ENCODE data around the gene VARS2. TPM values are rescaled to one million over a fixed set of nuclear protein-coding genes. Genes with fewer than 3 reads are reported as not detected.

The VARS2 gene
- polyA plus RNA-seq, 1 of the 3 experiments (the other 2 are of a cell fraction): 31.2 TPM

GRCh38 chr6:30931272-30931671, 17.2 kb downstream of the VARS2 start:
- ChIA-PET CTCF (interaction anchor here (1.9 kb wide), 1 partner anchor 10 kb away, joined by 6 read pairs; the partner anchor contains the start of gene MUCL3), POLR2A (no interaction called here)
- Histone ChIP-seq H3K4me2 (no peak overlapping the region), H3K4me3 (ENCODE audit: low read depth in 2 of 2, low read length in 1 of 2) (no peak overlapping the region), H3K4me1 (ENCODE audit: control insufficient read depth in 1 of 2, insufficient read depth in 2 of 2, low read depth in 1 of 2, low read length in 1 of 2) (no peaks in the 10 kb centered on the region), H4K20me1 (ENCODE audit: insufficient read depth) (no peaks in the 10 kb centered on the region), H2AFZ (ENCODE audit: low read depth) (no peak overlapping the region), H3F3A (replicated peaks; ENCODE audit: insufficient read depth) (no peaks in the 10 kb centered on the region), H3K9me3 (no peaks in the 10 kb centered on the region), H3K27ac (ENCODE audit: low read depth in 2 of 2, low read length in 1 of 2) (no peak overlapping the region), H3K79me2 (ENCODE audit: insufficient read depth) (no peaks in the 10 kb centered on the region), H3K9me2 (no peaks in the 10 kb centered on the region), H3K36me3 (replicated peaks in 1 of 2; ENCODE audit: control insufficient read depth in 1 of 2, insufficient read depth in 2 of 2, low read length in 1 of 2) (peaks cover under 1 to 4% of the 10 kb centered on the region in 2 experiments), H3K9ac (no peak overlapping the region), H3K27me3 (ENCODE audit: insufficient read depth) (no peaks in the 10 kb centered on the region)
- DNase-seq: no peak
- no peak for TF ChIP-seq RXRA (IDR thresholded peaks at IDR 0.05; ENCODE audit: borderline replicate concordance, low read depth)
- TF ChIP-seq PBX3 (IDR thresholded peaks at IDR 0.05): no peak
- TF ChIP-seq EZH2phosphoT487 (IDR thresholded peaks at IDR 0.05; ENCODE audit: borderline replicate concordance, low read depth): no peak
- no peak for TF ChIP-seq REST (IDR thresholded peaks at IDR 0.05; ENCODE audit: low read depth, low read length)
- no peak for TF ChIP-seq IRF3 (IDR thresholded peaks at IDR 0.05; ENCODE audit: low read depth, low read length)
- TF ChIP-seq NRF1 (IDR thresholded peaks at IDR 0.05; ENCODE audit: low read depth, low read length): no peak
- no peak for TF ChIP-seq RAD21 (IDR thresholded peaks at IDR 0.05; ENCODE audit: low read length)
- no peak for TF ChIP-seq MAX (IDR thresholded peaks at IDR 0.05; ENCODE audit: low read depth)
- TF ChIP-seq RCOR1 (IDR thresholded peaks at IDR 0.05; ENCODE audit: low read length): no peak
- TF ChIP-seq SMC3 (IDR thresholded peaks at IDR 0.05; ENCODE audit: low read depth, low read length): no peak
- WGBS (ENCODE audit: low lambda C conversion rate): 36% methylated on average over 6 of the region's 8 CpGs
